GM21528 (cell line): Measurements from ENCODE around the gene MBD6.

Experiments
- ATAC-seq: cut with Tn5 transposase; IDR thresholded peaks from one replicate; pipeline ENCODE4 v1.9.1; 2021; ENCODE audit warnings: mild to moderate bottlenecking, moderate library complexity; ENCODE audit not compliant: unreplicated experiment, low FRiP score

Gene MBD6, protein sequence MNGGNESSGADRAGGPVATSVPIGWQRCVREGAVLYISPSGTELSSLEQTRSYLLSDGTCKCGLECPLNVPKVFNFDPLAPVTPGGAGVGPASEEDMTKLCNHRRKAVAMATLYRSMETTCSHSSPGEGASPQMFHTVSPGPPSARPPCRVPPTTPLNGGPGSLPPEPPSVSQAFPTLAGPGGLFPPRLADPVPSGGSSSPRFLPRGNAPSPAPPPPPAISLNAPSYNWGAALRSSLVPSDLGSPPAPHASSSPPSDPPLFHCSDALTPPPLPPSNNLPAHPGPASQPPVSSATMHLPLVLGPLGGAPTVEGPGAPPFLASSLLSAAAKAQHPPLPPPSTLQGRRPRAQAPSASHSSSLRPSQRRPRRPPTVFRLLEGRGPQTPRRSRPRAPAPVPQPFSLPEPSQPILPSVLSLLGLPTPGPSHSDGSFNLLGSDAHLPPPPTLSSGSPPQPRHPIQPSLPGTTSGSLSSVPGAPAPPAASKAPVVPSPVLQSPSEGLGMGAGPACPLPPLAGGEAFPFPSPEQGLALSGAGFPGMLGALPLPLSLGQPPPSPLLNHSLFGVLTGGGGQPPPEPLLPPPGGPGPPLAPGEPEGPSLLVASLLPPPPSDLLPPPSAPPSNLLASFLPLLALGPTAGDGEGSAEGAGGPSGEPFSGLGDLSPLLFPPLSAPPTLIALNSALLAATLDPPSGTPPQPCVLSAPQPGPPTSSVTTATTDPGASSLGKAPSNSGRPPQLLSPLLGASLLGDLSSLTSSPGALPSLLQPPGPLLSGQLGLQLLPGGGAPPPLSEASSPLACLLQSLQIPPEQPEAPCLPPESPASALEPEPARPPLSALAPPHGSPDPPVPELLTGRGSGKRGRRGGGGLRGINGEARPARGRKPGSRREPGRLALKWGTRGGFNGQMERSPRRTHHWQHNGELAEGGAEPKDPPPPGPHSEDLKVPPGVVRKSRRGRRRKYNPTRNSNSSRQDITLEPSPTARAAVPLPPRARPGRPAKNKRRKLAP

GRCh38 chr12:57522011-57522886 is at the start of gene MBD6:
MBD6 (plus strand) TSS chr12:57522824; CDS start chr12:57524304, 1,480 bp downstream.
- ATAC-seq, result peak; percentile 37

DNA sequence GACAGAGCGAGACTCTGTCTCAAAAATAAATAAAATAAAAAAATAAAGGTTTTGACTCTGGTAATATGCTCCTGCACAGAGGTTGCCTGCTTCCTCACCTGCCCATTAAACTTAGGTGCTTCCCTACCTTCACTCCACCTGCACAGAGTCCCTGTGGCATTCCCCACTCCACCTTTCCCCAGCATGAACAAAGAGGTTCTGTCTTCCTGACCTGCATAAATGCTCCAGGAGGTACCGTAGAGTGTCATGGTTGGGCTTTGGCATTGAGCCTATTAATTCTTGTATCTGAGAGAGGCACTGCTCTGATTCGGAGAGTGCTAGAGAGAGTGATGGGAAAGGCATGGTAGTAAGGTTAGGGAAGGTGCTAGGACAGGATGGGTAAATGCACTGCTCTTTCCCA is 49.2 kb upstream of the MBD6 start:
- no peak for ATAC-seq

- no peak for ATAC-seq
Observed at GRCh38 chr12:57473886-57474285, 48.7 kb upstream of the MBD6 start.

DNA sequence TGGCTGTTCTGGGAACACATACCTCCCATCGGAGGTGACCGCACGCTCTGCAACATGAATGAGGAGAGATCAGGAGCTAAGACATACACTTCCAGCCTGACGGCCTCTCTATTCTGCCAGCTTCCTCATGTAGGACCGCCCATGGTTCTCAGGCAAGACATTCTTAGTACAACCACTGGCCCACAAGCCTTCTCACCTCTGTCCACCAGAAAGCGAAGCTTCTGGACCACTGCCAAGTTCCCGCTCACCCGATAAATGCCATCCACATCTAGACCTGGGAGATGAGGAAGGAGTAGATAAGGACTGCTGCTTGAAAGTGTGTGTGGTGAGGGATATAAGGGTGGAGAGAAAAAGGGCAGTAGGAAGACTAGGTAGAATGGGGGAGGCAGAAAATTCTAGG is 48.2 kb upstream of the MBD6 start:
- no peak for ATAC-seq

GRCh38 chr12:57474862-57475261 is 47.8 kb upstream of the MBD6 start:
- ATAC-seq, result no peak

DNA sequence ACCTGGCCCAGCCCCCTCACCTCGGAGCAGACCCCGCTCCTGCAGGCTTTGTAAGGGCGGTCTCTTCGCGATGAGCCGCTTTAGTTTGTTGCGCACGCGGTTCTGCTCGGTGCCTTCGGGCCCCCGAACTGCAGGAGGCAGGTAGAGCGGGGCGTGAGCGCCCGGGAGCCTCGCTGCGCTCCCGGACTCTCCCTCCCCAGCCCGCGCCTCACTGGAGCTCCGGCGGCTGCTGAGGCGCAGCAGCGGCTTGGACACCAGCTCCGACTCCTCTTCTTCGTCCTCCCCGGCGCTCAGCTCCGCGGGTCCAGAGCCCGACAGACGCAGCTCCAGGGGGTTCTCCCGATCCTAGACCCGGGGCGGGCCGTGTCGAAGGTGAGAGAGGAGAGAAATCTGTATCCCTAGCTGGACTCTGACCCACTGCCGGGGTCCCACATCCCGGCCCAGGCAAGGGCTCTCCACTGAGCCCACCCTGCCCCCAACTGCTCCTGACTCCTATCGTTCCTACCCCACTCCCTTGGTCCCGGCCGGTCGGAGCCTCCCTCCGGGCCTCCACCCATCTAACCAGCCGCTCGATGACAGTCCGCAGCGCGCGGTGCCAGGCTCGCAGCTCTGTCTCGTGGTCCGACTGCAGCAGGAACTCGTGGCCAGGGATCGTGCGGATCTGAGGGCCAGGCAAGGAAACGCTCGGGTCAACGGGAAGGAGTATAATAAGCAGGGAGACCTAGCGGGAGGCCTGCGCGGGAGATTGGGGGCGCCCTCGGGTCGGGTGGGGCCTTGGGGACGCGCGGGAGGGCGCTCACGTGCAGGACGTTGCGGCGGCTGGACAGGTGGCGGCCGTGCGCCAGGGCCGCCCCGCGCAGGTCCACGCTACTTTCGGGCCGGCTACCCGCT is 47.1 kb upstream of the MBD6 start:
- no peak for ATAC-seq

DNA sequence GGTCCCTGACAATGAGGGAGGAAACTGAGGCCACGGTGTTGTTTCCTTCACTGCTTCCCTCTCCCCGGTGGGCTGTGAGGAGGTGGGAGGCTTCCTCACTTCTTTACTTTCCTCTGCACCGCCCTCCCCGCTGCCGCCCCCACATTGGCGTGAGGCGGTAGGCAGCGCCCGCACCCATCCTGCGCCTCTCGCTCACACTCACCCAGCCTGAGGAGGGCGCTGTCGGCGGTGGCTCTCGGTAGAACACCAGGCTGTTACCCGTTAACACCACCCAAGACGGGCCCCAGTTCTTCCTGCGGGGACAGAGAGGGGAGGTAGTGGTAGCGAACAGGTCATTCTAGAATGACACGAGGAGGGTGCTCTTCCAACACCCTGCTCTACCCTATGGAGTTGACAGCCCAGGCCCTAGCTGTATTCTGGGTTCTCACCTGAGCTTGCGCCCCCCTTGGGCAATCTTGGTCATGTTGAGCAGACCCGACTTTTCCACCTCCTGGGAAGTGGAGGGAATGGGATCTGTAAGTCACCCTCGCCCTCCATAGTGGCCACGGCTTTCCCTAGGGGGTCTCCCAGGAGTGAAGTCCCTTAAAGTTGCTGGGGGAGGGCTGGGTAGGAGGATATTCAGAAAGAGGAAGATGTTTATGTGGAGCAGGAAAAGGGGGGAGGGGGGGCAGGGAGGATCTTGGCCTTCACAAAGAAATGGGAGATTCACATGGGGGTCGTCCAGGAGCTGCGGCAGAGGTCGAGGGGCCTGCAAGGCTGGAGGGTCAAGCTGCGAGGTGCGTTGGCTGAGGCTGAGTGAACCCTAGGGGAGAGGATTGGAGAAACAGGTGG is 46.2 kb upstream of the MBD6 start:
- no peak for ATAC-seq

DNA sequence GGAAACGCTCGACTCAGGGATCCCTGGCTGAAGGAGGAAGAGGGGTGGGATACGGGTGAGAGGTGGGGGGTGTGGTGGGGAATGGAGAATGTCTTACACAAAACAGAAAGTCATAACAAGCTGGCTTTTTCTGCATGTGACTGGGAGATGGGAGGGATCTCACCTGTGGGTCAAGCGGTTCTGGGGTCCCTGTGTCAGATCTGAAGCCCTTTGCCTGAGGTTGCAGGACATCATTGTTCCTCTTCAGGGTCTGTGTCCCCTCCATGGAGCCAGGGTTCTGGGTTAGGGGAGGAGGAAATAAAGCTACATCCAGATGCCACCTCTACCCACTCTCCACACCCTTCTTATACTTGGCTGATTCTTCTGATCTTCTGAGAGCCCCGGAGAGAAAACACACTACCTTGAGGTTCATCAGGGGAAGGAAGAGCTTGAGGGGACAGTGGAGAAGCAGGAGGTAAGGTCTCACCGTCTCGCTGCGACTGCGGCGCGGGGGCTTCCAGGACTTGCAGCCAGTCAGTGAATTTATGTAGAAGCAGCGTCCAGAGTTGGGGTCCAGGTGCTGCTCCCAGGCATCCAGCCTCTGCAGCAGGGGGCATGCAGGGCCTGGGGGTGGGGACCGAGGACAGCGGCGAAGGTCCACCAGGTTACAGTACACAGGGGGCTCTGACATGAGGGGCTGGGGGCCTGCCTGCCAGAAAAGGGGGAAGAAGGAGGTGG is 45.5 kb upstream of the MBD6 start:
- ATAC-seq, result no peak

DNA sequence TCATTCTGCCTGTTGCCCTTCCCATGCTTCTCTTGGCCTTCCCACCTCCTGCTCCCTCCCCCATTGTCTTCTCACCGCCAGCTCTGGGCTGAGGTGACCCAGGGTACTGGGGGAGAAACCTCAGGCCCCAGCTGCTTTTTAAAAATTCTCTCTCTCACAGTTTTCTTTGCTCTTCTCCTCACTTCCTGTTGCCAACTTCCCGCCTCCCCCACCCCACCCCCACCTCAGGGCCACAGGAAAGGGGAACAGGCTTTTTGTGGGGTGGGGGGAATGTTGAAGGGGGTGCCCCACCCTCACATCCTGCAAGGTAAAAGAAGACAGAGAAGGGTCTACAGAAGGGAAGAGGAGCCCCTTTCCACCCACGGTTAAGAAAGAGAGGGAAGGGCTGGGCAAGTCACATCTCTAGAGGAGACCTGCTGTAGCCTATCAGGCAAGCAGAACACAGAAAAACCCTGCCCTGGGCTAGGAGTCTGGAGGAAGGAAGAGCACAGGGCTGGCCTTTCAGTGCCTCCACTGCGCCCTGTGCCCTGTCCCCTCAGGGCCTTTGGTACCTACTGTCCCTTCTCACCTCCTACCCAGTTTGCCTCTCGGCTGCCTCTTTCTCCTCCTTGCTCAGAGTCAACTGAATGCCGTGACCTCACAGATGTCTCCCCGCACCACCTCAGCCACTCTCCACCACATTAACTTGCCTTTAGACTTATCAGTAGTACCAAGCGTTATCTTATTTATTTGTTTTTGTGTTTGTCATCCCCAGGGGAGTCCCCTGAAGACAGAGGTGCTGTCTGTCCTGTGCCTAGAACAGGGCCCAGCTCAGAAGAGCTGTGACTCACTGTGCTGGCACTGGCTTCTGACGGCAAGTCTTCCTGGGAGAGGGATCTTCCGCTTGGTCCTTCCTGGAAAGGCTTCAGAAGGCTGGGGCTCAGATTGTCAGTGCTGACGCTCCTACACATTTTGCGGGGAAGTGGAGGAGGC is 44.6 kb upstream of the MBD6 start:
- peak; percentile 45 for ATAC-seq

- no peak for ATAC-seq
Observed at GRCh38 chr12:57479043-57479375, 43.6 kb upstream of the MBD6 start.

DNA sequence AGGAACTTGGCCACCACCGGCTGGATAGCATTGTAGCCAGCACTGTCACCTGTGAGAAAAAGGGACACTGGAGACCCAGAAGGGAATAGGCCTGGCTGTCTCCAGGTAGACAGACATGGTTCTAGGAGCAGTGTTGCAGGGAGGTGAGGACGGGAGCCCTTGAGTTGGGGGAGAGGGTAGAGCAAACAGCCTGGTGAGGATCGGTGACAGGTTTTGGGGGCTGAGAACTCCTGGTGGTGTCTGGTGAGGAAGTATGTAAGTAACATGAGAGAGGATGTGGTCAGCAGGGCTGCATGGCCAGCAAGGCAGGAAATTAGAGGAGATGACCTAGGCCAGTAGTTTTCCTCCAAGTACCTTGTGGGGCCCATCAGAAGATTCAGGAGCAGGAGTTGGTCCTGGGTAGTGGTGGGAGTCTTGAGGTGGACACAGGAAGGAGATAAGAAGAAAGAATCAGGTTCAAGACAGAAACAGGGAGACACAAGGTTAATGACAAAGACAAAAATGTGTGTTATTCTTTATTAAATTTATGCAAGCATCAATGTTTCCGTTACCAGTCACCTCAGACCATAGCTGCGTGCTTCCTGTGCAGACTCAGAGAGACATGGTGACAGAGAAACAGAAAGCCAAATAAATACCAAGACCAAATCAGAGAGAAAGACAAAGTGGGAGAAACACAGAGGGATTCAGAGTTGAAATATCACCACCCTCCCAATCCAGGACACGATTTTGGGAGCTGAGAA is 43.1 kb upstream of the MBD6 start, which contains the start of gene ARHGAP9:
Gene ARHGAP9 (minus strand): TSS at position 491 of the 740 bp plus-strand sequence. CDS start 460 bp downstream, at position 31.
- no peak for ATAC-seq

GRCh38 chr12:57481671-57482070 is 41.0 kb upstream of the MBD6 start:
- ATAC-seq, result no peak

GRCh38 chr12:57483466-57483865 is 39.2 kb upstream of the MBD6 start:
- no peak for ATAC-seq

DNA sequence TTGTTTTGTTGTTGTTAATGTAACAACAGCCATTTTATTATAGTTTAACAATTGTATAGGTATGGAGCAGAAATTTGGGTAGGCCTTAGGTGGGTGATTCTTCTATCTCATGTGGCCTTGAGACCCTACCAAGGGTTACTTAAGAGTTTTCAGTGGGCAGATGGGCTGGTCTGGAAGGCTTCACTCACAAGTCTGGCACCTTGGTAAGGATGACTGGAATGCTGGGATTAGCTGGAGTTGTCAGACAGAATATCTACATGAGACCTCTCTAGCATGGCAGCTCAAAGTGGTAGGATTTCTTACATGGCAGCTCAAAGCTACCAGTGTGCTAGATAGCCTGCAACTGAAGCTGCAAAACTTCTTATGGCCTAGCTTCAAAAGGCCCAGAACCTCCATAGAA is 36.9 kb upstream of the MBD6 start:
- no peak for ATAC-seq

DNA sequence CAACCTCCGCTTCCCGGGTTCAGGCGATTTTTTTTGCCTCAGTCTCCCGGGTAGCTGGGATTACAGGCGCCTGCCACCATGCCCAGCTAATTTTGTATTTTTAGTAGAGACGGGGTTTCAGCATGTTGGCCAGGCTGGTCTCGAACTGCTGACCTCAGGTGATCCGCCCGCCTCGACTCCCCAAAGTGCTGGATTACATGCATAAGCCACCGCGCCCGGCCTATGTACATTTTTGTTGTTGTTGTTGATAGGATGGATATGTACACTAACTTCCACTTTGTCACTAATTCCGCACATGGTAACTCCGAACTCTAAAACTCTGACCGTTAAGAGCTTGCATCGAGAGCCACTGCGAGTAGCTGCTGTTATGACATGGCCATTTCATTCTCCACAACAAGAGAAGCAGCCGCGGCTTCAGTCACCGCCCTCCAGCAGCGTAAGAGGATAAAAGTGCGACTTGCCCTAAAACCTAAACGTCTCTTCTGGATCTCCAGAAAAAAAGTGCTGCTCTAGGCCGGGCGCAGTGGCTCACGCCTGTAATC is 35.5 kb upstream of the MBD6 start:
- ATAC-seq, result no peak
